Measurements from ENCODE around the gene DERL2.

GRCh38 chr17:5480962-5481361 is 5.0 kb downstream of the DERL2 start:
- no peak for TF ChIP-seq TCF7 (IDR thresholded peaks at IDR 0.05; ENCODE audit: borderline replicate concordance)
- TF ChIP-seq POLR2A (conservative IDR thresholded peaks at IDR 0.05), result no peak
- no peak for TF ChIP-seq BHLHE40 (IDR thresholded peaks at IDR 0.05; ENCODE audit: low read length)
- TF ChIP-seq, protein P1, sequence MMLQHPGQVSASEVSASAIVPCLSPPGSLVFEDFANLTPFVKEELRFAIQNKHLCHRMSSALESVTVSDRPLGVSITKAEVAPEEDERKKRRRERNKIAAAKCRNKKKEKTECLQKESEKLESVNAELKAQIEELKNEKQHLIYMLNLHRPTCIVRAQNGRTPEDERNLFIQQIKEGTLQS (IDR thresholded peaks at IDR 0.05), result no peak
- TF ChIP-seq, protein P1 (CRISPR knock-in tag; conservative IDR thresholded peaks at IDR 0.05), result no peak
- no peak for TF ChIP-seq MTA3 (IDR thresholded peaks at IDR 0.05; ENCODE audit: borderline replicate concordance)
- TF ChIP-seq ZNF436 (CRISPR knock-in tag; IDR thresholded peaks at IDR 0.05), result no peak
- no peak for TF ChIP-seq TCF7L2 (IDR thresholded peaks at IDR 0.05; ENCODE audit: low read depth, low read length)
- no peak for TF ChIP-seq EP300 (IDR thresholded peaks at IDR 0.05; ENCODE audit: low read length)
- TF ChIP-seq THRAP3 (IDR thresholded peaks at IDR 0.05; ENCODE audit: borderline replicate concordance), result no peak
- TF ChIP-seq, protein P2, sequence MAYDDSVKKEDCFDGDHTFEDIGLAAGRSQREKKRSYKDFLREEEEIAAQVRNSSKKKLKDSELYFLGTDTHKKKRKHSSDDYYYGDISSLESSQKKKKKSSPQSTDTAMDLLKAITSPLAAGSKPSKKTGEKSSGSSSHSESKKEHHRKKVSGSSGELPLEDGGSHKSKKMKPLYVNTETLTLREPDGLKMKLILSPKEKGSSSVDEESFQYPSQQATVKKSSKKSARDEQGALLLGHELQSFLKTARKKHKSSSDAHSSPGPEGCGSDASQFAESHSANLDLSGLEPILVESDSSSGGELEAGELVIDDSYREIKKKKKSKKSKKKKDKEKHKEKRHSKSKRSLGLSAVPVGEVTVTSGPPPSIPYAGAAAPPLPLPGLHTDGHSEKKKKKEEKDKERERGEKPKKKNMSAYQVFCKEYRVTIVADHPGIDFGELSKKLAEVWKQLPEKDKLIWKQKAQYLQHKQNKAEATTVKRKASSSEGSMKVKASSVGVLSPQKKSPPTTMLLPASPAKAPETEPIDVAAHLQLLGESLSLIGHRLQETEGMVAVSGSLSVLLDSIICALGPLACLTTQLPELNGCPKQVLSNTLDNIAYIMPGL (CRISPR knock-in tag; IDR thresholded peaks at IDR 0.05), result no peak
- TF ChIP-seq, protein P3, sequence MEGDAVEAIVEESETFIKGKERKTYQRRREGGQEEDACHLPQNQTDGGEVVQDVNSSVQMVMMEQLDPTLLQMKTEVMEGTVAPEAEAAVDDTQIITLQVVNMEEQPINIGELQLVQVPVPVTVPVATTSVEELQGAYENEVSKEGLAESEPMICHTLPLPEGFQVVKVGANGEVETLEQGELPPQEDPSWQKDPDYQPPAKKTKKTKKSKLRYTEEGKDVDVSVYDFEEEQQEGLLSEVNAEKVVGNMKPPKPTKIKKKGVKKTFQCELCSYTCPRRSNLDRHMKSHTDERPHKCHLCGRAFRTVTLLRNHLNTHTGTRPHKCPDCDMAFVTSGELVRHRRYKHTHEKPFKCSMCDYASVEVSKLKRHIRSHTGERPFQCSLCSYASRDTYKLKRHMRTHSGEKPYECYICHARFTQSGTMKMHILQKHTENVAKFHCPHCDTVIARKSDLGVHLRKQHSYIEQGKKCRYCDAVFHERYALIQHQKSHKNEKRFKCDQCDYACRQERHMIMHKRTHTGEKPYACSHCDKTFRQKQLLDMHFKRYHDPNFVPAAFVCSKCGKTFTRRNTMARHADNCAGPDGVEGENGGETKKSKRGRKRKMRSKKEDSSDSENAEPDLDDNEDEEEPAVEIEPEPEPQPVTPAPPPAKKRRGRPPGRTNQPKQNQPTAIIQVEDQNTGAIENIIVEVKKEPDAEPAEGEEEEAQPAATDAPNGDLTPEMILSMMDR (IDR thresholded peaks at IDR 0.05 in 2 of 3, conservative IDR thresholded peaks at IDR 0.05 in 1 of 3; ENCODE audit: insufficient read depth in 2 of 3, low read depth in 1 of 3, low read length in 3 of 3), result no peak
- TF ChIP-seq, protein P4, sequence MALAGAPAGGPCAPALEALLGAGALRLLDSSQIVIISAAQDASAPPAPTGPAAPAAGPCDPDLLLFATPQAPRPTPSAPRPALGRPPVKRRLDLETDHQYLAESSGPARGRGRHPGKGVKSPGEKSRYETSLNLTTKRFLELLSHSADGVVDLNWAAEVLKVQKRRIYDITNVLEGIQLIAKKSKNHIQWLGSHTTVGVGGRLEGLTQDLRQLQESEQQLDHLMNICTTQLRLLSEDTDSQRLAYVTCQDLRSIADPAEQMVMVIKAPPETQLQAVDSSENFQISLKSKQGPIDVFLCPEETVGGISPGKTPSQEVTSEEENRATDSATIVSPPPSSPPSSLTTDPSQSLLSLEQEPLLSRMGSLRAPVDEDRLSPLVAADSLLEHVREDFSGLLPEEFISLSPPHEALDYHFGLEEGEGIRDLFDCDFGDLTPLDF (CRISPR knock-in tag; IDR thresholded peaks at IDR 0.05), result no peak
- TF ChIP-seq ARNT (IDR thresholded peaks at IDR 0.05), result no peak
